Measurements from ENCODE around the gene FYN. TPM values are rescaled to one million over a fixed set of nuclear protein-coding genes. Genes with fewer than 3 reads are reported as not detected.

The FYN gene
- total RNA-seq, 2 donors from 2014 or later = 60.4 to 75.8 TPM

DNA sequence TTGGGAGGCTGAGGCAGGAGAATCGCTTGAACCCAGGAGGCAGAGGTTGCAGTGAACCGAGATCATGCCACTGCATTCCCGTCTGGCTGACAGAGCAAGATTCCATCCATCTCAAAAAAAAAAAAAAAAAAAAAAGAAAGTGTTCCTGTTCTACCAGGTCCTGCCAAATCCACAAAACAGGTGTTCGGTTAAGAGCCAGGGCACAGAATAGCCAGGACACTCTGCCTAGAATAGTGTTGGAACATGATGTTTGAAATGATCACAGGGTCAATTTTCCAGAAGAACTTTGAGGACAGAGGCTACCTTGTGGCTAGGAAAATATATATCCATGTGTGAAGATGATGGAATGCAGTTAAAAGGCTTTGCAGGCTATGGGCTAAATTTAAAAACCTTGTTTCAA, 203.9 kb downstream of the FYN start:
- no peak for DNase-seq
- intact Hi-C loops (cut with DNase I) = no loop called here
- ATAC-seq = no peak

DNA sequence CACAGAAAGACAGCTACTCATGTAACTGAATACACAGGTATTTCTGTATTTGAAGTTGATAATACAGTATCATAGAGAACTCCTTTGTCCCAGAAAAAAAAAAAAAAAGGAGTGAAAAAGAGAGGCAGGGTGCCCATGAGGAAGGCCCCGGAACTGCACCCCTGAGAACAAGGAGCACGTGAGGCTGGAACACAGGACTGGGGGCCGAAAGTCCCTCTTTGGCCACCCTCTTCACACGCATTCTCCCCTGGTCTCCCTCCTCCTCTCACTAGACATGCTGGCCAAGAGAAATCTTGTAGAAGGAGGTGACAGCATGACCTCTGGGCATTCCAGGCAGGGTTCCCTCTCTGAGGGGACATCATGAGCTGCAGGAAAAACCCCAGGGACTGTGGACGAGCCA, 204.8 kb downstream of the FYN start:
- ATAC-seq = peak in 1 of 2 donors; percentile 36
- intact Hi-C loops (cut with DNase I) = no loop called here
- no peak for DNase-seq

DNA sequence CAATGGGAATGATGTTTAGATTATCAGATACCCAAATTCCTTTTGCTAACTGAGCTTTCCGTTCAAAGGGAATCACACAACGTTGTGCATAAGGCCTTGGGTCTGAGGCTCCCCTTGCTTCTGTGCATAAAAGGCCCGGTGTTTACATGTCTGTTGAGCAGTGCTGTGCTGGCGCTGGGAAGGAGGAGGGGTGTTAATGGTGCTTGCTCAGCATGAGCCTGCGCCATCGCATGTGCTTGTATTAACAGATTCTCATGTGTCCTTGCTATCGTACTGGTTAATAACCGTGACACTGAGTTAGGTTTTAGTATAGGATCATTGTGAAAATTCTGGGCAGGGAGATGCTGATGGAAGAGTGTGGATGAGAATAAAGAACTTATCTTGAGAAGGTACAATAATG, 205.3 kb downstream of the FYN start:
- no peak for ATAC-seq
- no peak for DNase-seq
- intact Hi-C loops (cut with DNase I) = no loop called here

DNA sequence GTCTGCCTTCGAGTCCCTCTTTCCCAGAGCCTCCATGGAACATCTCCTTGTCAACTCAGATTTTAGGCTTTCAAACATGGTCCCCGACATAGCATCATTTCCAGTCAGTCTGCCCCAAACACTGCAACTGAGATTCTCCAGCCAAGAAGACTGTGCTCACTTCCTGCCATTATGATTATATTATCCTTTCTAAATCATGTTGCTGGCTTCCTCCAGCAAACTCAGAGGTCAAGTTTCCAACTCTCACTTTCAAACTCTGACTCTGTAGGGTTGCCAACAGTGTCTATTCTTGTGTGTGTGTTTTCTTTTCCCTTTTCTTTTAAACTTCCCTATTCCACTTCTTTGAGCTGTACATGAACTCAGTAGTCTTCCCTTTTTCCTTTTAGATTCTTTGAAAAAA, 206.4 kb downstream of the FYN start:
- intact Hi-C loops (cut with DNase I) = no loop called here
- DNase-seq (no peak), ATAC-seq (peak in 1 of 2 donors; percentile 5)

DNA sequence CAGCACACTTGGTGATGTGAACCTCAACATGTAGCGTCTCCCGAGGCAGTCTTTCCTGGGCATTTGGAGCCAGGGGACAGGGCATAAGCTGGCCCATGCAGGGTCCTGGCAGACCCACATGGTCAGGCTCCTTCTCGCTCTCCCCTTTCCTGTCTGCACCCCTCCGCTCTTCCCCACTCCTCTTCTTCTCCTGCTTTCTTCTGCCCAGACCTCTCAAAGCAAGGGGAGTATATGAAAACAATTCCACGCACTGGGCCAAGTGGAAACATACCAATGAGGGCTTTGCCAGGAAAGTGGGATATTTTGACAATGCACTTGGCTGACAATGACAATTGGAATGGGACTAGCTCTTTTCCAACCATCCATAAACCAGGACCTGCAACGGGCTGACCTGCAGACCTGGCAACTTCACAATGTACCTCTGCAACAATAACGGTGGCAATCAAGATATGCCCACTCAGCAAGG, 208.7 kb downstream of the FYN start:
- intact Hi-C loops (cut with DNase I) = no loop called here
- peak; percentile 10 to 38 for ATAC-seq
- DNase-seq = no peak

DNA sequence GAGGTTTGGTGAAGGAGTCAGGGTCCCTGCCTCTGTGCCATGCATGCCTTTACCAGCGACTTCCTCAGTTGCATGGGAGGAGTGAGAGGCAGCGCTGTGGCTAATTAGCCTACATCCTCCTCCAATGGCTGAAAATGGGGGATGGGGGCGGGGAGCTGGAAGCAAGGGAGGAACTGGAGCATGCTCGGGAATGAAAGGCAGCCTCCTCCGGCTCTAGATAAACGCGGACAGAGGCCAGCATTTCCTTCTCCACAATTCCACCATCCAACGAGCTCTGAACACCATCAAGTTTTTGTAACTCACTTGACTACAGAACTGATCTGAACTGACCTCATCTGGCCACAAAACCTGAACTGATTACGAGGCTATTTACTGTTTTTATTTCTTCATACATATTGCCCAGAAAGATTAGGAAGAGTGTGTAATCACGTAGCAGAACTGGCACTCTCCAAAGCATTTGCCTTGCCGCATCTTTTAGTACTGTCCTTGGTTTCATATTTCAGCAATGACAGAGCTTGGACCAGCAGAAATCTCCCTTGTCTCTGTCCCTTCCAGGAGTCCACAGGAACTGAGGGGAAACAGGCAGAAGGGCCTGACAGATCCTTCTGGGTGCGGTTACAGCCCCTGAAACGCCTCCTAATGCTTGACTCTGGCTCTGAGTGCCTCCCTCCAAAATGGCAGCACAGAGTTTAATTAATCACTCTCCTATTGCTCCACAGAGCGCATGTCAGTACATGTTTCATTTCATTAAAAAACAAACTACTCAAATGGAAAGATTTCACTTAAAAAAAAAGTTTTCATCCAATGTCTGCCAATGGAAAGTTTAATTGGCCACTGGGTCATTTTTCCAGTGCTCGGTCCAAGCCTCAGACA, 209.3 kb downstream of the FYN start:
- intact Hi-C loops (cut with DNase I) = no loop called here
- ATAC-seq (peak; percentile 67 to 84), DNase-seq (peak; percentile 72)

DNA sequence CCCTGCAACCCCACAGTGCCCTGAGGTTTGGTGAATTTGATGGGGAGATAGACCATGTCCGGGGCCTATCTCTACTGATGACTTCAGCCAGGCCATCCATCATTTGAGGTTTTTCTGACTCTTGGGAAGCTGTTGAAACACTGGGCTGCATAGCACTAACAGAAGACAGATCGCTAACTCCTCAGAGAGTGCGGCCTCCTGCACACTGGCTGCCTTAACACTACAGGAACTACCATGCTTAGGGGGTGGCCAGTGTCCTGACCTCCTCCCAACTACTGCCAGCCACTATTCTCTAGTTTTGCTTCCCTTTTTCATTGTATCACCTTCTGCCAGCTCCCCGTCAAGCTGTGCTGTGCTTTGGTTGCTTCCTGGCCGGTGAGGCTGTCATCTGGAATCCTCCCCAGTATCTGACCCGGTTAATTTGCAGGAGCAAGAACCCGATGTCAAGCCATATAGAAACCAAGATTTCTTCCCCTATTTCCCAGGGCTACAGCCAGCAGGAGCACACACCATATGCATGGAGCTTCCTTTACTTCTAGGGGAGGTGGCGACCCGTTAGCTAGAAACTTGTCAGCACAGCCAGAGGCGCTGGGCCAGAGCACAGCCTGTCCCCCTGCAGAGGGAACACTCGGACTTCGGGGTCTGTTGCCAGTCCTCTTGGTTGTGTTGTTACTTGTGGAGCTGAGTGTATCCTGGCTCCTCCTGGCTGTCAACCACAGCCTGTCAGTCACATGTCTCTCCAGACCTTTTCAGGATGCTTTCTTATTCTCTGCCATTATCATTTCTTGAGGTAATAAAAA, 210.3 kb downstream of the FYN start:
- DNase-seq (no peak), ATAC-seq (peak; percentile 34 to 55)
- intact Hi-C loops (cut with DNase I) = no loop called here

DNA sequence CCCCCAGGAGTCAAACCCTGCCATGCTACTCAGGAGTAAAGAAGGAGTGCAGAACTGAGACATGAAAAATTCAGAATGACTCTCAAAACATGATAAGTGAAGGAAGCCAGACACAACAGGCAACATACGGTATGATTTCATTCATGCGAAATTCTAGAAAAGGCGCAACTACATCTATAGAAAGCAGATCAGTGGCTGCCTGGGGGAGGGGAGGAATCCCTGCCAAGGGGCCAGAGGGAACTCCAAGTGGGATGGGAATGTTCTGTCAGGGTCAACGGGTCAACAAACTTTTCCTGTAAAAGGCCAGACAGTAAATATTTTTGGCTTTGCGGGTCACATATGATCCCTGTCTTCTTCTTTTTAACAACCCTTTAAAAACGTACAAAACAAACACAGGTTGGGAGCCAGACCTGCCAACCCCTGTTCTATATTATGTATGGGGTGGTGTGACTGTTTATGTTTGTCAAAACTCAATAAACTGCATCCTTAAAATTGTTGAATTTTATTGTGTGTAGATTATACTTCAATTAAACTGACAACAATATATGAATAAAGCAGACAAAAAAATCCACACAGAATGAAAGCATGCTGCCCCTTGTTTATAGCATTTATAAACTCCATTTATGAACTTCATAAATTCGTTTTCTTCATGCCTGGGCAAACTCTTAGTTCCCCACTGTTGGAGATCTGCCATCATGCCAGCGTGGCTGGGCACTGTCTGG, 211.0 kb downstream of the FYN start:
- intact Hi-C loops (cut with DNase I) = no loop called here
- no peak for ATAC-seq
- no peak for DNase-seq

DNA sequence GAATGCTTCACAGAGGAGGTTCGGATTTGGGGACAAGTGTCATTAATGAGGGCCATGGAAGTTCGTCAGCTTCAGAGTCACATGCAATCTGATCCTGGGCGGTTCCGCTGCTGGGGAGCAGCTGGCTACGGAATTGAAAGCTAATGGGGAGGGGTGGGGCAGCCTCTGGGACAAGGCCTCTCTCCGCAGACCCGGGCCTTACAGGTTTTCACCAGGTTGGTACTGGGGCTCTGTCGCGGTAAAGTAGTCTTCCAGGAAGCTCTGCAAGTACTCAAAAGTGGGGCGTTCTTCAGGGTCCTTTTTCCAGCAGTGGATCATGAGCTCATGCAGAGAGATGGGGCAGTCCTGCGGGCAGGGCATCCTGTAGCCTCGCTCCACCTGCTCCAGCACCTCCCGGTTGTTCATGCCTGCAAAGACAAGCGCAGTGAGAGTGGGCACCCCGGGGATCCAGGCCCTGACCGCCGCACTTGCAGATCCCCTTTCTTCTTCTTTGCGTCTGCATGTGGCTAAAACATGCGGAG, 211.7 kb downstream of the FYN start:
- intact Hi-C loops (cut with DNase I) = no loop called here

DNA sequence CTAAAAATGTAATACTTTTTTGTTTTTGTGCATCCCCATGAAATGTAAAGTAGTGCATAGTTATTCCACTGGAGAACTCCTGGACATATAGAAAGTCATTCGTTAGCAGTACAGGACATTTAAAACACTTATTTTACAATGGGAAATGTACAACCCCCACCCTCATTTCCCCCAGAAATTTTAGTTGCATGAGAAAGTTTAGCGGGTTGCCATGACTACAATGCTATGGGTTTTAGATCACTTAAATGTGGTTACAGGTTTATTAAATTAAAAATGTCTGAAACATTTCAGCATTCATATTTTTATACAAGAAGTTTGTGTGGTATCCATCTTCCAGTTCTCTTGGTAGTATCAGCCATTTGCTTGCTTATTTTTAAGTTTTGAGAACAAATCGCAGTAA, 212.7 kb downstream of the FYN start:
- intact Hi-C loops (cut with DNase I) = no loop called here
- no peak for ATAC-seq
- no peak for DNase-seq

More for the DNA sequence above, 211.7 kb downstream of the FYN start:
- no peak for ATAC-seq
- DNase-seq = no peak

DNA sequence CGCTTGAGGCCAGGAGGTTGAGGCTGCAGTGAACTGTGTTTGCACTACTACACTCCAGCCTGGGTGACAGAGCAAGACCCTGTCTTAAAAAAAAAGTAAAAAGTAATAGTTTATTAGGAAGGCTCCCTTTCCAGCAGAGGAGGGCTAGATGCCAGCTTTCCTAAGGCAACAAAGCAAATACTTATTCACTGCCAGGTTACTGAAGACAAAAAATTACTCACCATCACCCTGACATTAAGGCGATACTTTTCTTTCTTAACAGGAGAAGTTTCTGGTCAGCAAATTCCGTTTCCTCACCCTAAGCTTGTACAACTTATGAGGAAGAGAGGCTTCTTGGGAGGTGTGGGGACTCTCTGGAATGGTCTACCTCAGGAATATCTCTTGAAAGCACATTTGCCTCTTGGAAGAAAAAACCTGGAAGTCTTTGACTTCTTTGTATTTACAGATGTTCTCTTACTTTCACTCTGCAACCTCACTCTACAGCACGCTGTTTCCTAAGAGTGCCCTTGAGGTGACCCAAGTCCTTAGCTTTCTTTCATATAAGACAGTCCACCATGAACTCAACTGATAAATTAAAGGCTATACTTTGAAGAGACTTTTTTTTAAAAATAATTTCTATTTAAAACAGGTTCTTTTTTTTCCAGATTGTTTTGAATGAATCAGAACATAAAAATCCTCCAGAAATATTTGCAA, 214.6 kb downstream of the FYN start:
- DNase-seq (no peak), ATAC-seq (peak in 1 of 2 donors; percentile 20)
- intact Hi-C loops (cut with DNase I) = no loop called here

DNA sequence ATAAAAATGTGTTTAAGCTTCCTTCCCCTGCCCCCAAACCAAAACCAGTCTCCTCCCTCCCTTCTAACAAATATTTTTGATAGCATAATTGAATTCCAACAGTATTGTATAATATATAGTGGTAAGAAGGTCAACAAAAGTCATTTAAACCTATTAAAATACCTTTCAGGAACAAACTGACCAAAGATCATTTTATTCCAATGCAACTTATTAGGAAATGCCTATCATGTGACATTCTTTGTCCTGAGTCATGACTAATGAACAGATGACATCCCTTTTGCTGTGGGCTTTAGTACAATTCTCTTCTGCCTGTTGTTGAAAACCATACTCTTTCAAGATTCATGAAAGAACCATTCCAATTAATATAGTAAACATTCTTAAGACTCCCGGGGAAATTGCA, 216.1 kb downstream of the FYN start:
- DNase-seq (no peak), ATAC-seq (peak in 1 of 2 donors; percentile 26)
- intact Hi-C loops (cut with DNase I) = no loop called here

DNA sequence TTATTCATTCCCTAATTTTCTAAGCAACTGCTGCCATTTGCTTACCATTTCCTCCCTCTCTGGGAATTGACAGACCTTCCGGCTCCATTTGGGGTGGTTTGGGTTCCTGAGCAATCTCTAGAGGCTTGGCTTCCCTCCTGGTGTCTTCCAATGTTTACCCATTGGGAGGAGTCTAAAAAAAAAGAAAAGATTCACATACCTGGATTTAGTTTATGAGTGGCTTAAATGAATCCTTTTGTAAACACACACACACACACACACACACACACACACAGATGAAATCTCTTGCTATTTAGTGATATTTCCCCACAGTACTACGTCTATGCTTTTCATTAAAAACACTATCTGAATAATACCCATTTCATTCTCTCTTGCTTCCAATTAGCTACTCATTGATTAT, 219.3 kb downstream of the FYN start:
- ATAC-seq (no peak), DNase-seq (no peak)
- intact Hi-C loops (cut with DNase I) = no loop called here

DNA sequence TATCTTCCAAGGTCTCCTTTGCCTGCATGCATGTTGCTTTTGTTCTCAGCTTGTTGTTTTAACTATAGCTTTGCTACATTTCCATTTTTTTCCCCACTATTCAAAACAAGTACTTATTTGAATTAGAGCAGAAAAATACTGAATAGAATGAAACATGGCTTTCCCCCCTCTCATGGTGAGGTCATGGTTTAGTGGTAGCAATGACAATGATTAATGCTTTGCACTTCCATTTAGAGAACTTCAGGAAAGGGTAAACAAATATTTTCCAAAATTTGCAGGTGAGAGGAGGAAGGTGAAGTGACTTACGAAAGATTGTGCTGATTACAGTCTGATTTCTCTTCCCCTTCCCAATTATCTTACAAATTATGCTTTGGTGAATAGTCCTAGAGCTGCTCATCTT, 219.8 kb downstream of the FYN start:
- no peak for DNase-seq
- no peak for ATAC-seq
- intact Hi-C loops (cut with DNase I) = no loop called here

DNA sequence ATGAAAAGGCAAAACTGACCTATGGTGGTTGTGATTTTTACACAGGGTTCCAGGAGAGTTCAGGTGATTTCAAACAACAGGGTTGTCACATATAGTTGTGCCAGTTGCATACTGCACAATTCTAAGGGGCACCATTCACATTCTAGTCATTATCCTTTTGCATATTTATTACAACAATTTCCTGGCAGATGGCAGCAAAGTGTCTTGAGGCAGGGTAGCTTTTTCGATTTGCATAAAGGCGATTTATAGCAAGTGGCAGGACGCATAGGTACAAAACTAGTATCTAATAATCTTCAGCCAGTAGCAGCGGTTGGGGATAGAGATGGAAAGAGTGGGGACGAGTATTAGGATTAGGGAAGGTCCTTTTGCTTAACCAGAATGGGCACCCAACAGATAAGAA, 221.1 kb downstream of the FYN start:
- no peak for DNase-seq
- intact Hi-C loops (cut with DNase I) = no loop called here
- ATAC-seq = no peak

DNA sequence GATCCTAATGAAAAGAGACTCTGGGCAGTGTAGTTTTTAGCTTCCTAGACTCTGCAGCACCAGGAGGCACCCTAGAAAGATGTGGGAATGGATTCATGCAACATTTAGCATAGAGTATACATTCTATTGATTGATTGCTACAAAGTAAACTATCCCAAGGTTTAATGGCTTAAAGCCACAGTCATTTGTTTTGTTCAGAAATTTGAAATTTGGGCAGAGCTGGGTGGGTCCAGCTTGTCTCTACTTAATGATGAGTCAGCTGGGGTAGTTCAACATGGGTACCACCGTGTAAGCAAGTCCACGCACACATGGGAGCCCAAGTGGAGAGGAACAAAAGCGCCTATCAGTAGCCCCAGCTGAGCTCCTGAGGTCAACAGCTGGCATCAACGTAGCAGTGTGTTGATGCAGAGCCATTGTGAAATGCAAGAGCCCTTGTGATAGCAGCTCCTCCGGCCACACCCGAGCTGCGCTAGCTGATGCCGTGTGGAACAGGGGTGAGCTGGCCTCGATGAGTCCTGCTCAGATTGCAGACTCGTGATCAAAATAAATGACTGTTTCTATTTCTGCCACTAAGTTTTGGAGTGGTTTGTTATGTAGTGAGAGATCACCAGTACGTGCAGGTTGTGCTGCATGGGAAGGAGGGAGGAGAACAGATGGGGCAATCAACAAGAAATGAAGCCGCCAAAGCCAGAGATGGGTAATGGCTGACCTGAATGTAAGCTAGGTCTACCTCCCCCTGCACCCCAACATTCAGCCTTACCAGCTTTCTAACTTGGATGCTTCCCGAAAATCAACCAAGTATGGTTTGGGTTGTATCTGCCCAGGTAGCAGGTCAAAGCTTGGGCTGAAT, 221.8 kb downstream of the FYN start:
- intact Hi-C loops (cut with DNase I) = no loop called here
- no peak for ATAC-seq
- no peak for DNase-seq

DNA sequence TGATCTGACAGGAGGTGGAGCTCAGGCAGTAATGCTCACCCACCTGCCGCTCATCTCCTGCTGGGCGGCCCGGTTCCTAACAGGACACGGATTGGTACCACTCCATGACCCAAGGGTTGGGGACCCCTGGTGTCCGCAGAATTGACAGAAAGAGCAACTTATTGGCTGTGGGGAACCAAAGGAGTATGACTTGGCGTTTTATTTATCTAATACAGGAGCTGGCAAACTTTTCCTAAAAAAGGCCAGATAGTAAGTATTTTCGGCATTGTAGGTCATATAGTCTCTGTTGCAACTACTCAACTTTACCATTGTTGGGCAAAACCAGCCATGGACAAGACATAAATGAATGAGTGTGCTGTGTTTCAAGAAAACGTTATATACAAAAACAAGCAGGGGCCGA, 223.2 kb downstream of the FYN start:
- ATAC-seq (no peak), DNase-seq (no peak)
- intact Hi-C loops (cut with DNase I) = no loop called here

DNA sequence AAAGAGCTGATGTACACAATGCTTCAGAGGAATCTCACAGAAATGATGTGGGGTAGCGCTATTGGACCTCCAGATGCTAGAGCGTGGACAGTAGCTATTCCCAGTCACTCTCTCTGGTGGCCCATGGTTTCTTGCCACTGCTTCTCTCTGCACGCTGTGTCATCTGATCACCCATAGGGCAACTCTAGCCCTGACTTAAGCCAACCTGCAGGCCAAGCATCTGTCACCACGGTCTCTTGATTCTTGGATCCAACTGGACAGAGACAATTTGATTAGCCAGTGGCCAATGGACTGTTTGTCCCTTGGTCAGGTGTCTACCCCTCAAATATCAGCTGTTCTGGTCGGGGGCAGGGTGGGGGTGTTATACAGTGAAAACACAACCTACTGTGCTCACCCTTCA, 225.2 kb downstream of the FYN start:
- ATAC-seq = no peak
- intact Hi-C loops (cut with DNase I) = loop anchor here (10.0 kb wide), 2 partner anchors 283 to 393 kb away; a partner anchor contains a TSS
- DNase-seq = no peak
